Omental fat pad (tissue), 4 donors: ENCODE results near the gene KRTAP10-1. TPM values are rescaled to one million over a fixed set of nuclear protein-coding genes. Genes with fewer than 3 reads are reported as not detected.

Experiments used
- ATAC-seq: fragments of 150-250 bp; one replicate; pipeline ENCODE4 v1.9.1; 2016; ENCODE audit warnings: mild to moderate bottlenecking, moderate library complexity; ENCODE audit not compliant: low FRiP score
- DNase-seq: peaks from one replicate; pipeline ENCODE4 v3.0.0-alpha.2; 2019; ENCODE audit warnings: low spot score
- total RNA-seq, 4 donors: library from RNA; depleted of rRNA; stranded (reverse); fragments of >200 nt; gene quantifications; one replicate each; pipeline ENCODE4 v1.1.0, GENCODE V29; 2016
- TF ChIP-seq, protein P1 (sequence below), 3 donors: fragments of 450-650 bp; IDR thresholded peaks; one replicate each; pipeline ENCODE4 v1.5.1; 2016 to 2017; ENCODE audit warnings: antibody characterized with exemption in 3 of 3, mild to moderate bottlenecking in 3 of 3, moderate library complexity in 2 of 3

Gene KRTAP10-1
- total RNA-seq, 4 donors from 2014 or later = not detected

DNA sequence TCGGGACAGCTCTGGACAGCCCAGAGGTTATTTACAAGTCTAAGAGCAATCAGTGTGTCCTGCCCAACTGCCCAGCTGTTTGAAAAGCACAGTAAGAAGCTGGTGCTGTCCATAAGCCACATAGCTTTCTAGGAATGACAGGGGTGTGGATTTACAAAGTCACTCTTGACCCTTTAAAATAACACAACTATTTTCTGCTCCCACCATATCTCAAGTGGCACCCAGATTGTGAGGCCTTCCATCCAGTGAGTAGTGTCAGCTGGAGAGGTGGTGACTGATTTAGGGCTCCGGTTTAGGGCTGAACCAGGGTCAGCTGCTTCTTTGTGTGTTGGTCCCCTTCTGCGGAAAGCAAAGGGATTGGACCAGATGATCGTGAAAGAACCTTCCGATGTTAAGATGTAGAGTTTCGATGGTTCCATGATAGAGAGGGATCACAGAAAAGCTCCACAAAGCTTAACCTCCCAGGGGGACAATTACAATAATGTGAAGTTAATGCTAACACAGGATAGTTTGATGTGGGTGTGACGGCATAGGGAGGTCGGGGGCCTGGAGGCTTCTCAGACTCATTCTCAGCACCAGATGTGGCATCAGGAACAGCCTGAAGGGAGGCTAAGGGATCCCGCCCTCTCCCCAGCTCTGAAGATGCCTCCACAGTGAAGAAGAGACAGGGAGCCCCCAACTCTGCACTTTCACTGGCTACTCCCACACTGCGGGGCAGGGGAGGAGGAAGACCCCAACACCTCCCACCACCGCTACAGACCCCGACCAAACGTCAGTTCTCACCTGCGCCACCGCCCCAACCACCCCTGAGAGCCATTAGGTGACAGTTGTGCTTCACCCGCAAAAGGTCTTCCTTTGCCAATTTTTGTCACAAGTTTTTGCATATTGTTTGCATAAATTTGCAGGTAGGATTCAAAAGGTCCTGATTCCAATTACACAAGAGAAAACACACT, 44.1 kb downstream of the KRTAP10-1 start:
- ATAC-seq (no peak), DNase-seq (no peak)
- TF ChIP-seq, protein P1, sequence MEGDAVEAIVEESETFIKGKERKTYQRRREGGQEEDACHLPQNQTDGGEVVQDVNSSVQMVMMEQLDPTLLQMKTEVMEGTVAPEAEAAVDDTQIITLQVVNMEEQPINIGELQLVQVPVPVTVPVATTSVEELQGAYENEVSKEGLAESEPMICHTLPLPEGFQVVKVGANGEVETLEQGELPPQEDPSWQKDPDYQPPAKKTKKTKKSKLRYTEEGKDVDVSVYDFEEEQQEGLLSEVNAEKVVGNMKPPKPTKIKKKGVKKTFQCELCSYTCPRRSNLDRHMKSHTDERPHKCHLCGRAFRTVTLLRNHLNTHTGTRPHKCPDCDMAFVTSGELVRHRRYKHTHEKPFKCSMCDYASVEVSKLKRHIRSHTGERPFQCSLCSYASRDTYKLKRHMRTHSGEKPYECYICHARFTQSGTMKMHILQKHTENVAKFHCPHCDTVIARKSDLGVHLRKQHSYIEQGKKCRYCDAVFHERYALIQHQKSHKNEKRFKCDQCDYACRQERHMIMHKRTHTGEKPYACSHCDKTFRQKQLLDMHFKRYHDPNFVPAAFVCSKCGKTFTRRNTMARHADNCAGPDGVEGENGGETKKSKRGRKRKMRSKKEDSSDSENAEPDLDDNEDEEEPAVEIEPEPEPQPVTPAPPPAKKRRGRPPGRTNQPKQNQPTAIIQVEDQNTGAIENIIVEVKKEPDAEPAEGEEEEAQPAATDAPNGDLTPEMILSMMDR (IDR thresholded peaks at IDR 0.05) = no peak

DNA sequence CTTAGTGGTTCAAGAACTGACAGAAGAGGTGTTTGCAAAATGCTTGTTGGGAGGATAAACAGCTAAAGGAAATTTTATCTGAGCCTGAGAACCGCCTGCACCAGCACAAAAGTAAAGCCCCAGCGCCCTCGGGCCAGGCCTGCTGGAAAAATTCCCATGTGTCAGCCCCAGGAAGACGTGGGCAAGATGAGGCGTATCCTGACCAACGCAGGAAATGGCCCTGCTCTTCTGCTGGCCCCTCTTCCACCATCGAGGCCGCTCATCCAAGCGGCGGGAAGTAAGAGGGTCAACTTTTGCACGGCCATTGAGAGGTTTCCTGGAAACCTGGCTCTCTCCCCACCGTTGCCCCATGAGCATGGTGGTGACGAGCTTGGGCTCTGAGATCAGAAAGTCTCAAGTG, 45.0 kb downstream of the KRTAP10-1 start:
- no peak for ATAC-seq
- DNase-seq = no peak
- TF ChIP-seq, protein P1 (IDR thresholded peaks at IDR 0.05) = no peak

DNA sequence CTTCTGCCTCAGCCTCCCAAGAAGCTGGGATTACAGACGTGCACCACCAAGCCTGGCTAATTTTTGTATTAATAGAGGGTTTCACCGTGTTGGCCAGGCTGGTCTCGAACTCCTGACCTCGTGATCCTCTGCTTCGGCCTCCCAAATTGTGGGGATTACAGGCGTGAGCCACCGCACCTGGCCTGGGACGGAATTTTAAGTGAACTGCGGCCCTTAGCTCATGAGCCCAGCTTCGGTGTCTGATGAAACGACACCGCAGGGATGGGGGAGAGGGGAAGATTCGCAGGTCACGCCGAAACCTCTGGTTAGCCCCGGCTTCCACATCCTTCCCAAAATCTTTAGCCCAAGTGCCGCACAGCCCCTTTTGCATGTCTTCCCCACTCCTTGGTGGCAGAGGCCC, 45.6 kb downstream of the KRTAP10-1 start:
- DNase-seq = no peak

DNA sequence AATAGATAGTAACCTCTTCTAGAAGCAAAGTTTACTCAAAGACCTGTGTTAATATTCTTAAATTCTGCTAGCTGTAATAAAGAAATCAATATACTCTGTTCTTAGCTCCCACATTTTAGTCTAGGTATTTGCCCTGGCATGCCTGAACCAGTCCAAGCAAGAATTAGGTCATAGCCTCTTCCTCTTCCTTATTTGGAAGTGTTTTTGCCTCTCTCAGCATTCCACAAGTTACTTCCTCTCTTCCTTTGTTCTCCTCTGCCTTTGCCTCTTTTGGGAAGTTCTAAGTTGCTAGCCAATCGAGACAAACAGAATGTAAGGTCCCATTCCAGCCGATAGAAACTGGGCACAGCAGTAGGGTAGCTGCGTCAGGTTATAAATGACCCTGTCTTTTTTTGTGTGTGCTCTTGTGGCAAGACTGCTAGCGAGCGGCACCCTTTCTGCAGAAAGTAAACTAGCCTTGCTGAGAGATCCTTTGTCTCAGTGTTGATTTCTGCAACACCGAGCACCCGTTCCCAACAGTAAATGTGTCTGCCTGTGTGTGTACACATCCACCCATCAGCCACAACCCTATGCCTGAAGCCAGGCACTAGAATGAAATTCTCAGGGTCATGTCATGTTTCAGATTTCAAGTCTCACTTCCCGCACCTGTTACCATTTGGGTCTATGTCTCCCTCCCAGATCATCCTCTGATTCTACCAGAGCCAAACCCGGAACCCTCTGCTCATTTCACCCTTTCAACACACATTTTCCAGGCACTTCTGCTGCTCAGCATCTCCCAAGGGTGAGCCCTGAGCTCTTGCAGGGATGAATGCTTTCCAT, 47.2 kb downstream of the KRTAP10-1 start:
- TF ChIP-seq, protein P1 (IDR thresholded peaks at IDR 0.05) = no peak
- ATAC-seq = no peak
- no peak for DNase-seq

More for the DNA sequence above, 45.6 kb downstream of the KRTAP10-1 start:
- ATAC-seq = no peak
- TF ChIP-seq, protein P1 (IDR thresholded peaks at IDR 0.05) = no peak

GRCh38 chr21:44490816-44491215, 49.2 kb downstream of the KRTAP10-1 start:
- TF ChIP-seq, protein P1 (IDR thresholded peaks at IDR 0.05) = no peak
- ATAC-seq = no peak
- no peak for DNase-seq

- TF ChIP-seq, protein P1 (IDR thresholded peaks at IDR 0.05) = no peak
- ATAC-seq = no peak
- DNase-seq = no peak
These were observed 49.6 kb downstream of the KRTAP10-1 start for GRCh38 chr21:44490405-44490804.
